Measurements from ENCODE around the gene APLP1. TPM values are rescaled to one million over a fixed set of nuclear protein-coding genes. Genes with fewer than 3 reads are reported as not detected.
A peak's percentile ranks its signal among the peaks of the same experiment; 100 is the strongest.

APLP1 gene
- total RNA-seq, 1 experiment from 2014 or later: 36.9 TPM

- Histone ChIP-seq H3K4me1 (ENCODE audit: insufficient read depth, low read length) (no peaks in the 10 kb centered on the region), H3K27me3 (ENCODE audit: insufficient read depth, low read length) (no peaks in the 10 kb centered on the region), H4K20me1 (ENCODE audit: control insufficient read depth, insufficient read depth, insufficient read length) (no peaks in the 10 kb centered on the region), H2BK5ac (ENCODE audit: insufficient read length, low read length) (no peak overlapping the region), H2BK20ac (ENCODE audit: low read depth, low read length, poor library complexity, severe bottlenecking) (no peak overlapping the region), H3T11ph (ENCODE audit: low read length) (no peak overlapping the region), H3K23ac (ENCODE audit: insufficient read length, low read depth, low read length) (no peak overlapping the region), H2BK15ac (ENCODE audit: low read depth, low read length) (no peak overlapping the region), H2AFZ (ENCODE audit: low read length) (no peak overlapping the region), H3K79me2 (ENCODE audit: insufficient read depth, low read length) (no peaks in the 10 kb centered on the region), H3K9ac (ENCODE audit: extremely low read depth, insufficient read length, low read length) (no peak overlapping the region), H2AK5ac (ENCODE audit: insufficient read length, low read length) (no peak overlapping the region), H3K9me3 (ENCODE audit: control insufficient read depth, low read depth, low read length) (no peaks in the 10 kb centered on the region), H4K5ac (ENCODE audit: insufficient read length, low read depth, low read length) (no peak overlapping the region), H3K27ac (ENCODE audit: insufficient read length, low read depth, low read length) (no peak overlapping the region), H3K4ac (ENCODE audit: low read depth, low read length) (no peak overlapping the region), H3K56ac (ENCODE audit: insufficient read length, low read depth, low read length) (no peak overlapping the region), H4K91ac (ENCODE audit: insufficient read length, low read depth, low read length) (no peak overlapping the region), H3K23me2 (ENCODE audit: insufficient read length, low read depth, low read length, poor library complexity, severe bottlenecking) (peaks cover 6% of the 10 kb centered on the region), H4K8ac (replicated peaks; ENCODE audit: insufficient read length, low read depth, low read length) (no peak overlapping the region), H3K14ac (ENCODE audit: insufficient read depth, low read length) (no peak overlapping the region), H3K79me1 (ENCODE audit: insufficient read depth, low read depth, low read length, poor library complexity, severe bottlenecking) (peaks cover 3% of the 10 kb centered on the region), H2BK120ac (ENCODE audit: low read depth, low read length, poor library complexity, severe bottlenecking) (no peak overlapping the region), H2BK12ac (ENCODE audit: insufficient read length, low read depth, low read length) (no peak overlapping the region), H3K4me2 (ENCODE audit: insufficient read depth, insufficient read length, low read length) (no peak overlapping the region), H3K18ac (ENCODE audit: insufficient read length, low read depth, low read length) (no peak overlapping the region)
- no peak for DNase-seq
- no peak for TF ChIP-seq CTCF (conservative IDR thresholded peaks at IDR 0.05)
- H3K27ac Mint-ChIP-seq: peak overlapping the region in 1 of 3 experiments; percentile 8; a peak in 1 of 7 replicates
- no peak overlapping the region for H3K4me3 Mint-ChIP-seq
- H3K9me3 Mint-ChIP-seq: no peaks in the 10 kb centered on the region
- peaks cover 15 to 52% (median 45%) of the 10 kb centered on the region in 3 experiments; a peak in 6 of 7 replicates for H3K36me3 Mint-ChIP-seq (ENCODE audit: insufficient read depth in 1 of 3, low read depth in 3 of 3)
- peaks cover 0 to 10% of the 10 kb centered on the region in 2 experiments; a peak in 2 of 4 replicates for H3K4me1 Mint-ChIP-seq
- no CpG with 5 or more reads among the region's 21 CpGs for WGBS (ENCODE audit: extremely low coverage, insufficient read length, low lambda C conversion rate)
- H3K27me3 Mint-ChIP-seq (ENCODE audit: low read depth): no peaks in the 10 kb centered on the region
These were observed 27.7 kb downstream of the APLP1 start for GRCh38 chr19:35895911-35896642.
